ENCODE data around the gene RNF167.

The RNF167 gene

GRCh38 chr17:4971826-4972225 lies 31.8 kb downstream of the RNF167 start:
- no peak for TF ChIP-seq CTCF (IDR thresholded peaks at IDR 0.05; ENCODE audit: control insufficient read depth, extremely low read depth, insufficient read depth)
- DNase-seq (ENCODE audit: low read depth) = no peak
- H3K4me3 ChIP-seq (ENCODE audit: low read depth, low read length) = no peak overlapping the region

GRCh38 chr17:4972322-4972721 lies 32.3 kb downstream of the RNF167 start:
- no peak for DNase-seq (ENCODE audit: low read depth)
- no peak for TF ChIP-seq CTCF (IDR thresholded peaks at IDR 0.05; ENCODE audit: control insufficient read depth, extremely low read depth, insufficient read depth)
- H3K4me3 ChIP-seq (ENCODE audit: low read depth, low read length) = no peak overlapping the region

GRCh38 chr17:4972752-4973151 lies 32.7 kb downstream of the RNF167 start:
- H3K4me3 ChIP-seq (ENCODE audit: low read depth, low read length) = no peak overlapping the region
- no peak for TF ChIP-seq CTCF (IDR thresholded peaks at IDR 0.05; ENCODE audit: control insufficient read depth, extremely low read depth, insufficient read depth)
- DNase-seq (ENCODE audit: low read depth) = no peak

- no peak for DNase-seq (ENCODE audit: low read depth)
- H3K4me3 ChIP-seq (ENCODE audit: low read depth, low read length) = no peak overlapping the region
- TF ChIP-seq CTCF (IDR thresholded peaks at IDR 0.05; ENCODE audit: control insufficient read depth, extremely low read depth, insufficient read depth) = no peak
Measured at GRCh38 chr17:4973256-4974114, 33.4 kb downstream of the RNF167 start.

- TF ChIP-seq CTCF (IDR thresholded peaks at IDR 0.05; ENCODE audit: control insufficient read depth, extremely low read depth, insufficient read depth) = no peak
- H3K4me3 ChIP-seq (ENCODE audit: low read depth, low read length) = no peak overlapping the region
- DNase-seq (ENCODE audit: low read depth) = no peak
Measured at GRCh38 chr17:4974115-4974670, 34.1 kb downstream of the RNF167 start.

- H3K4me3 ChIP-seq (ENCODE audit: low read depth, low read length) = no peak overlapping the region
- no peak for DNase-seq (ENCODE audit: low read depth)
Measured at GRCh38 chr17:4978726-4979125, 38.7 kb downstream of the RNF167 start.

More at GRCh38 chr17:4978726-4979125, 38.7 kb downstream of the RNF167 start:
- TF ChIP-seq CTCF (IDR thresholded peaks at IDR 0.05; ENCODE audit: control insufficient read depth, extremely low read depth, insufficient read depth) = no peak

Measured in LNCaP clone FGC (cell line).